Central memory CD8-positive, alpha-beta T cell (primary cell): ENCODE results near the gene VPS13C.

ENCODE experiments used
- ATAC-seq: fragments of 150-1000 bp; cut with Tn5 transposase; replicated peaks from 2 replicates; pipeline ENCODE4 v1.10.0; 2022; ENCODE audit warnings: mild to moderate bottlenecking, moderate FRiP score, moderate number of reproducible peaks; ENCODE audit not compliant: poor library complexity, severe bottlenecking; ENCODE audit errors: extremely low read depth
- DNase-seq, 2 donors: peaks; one replicate each; pipeline ENCODE4 v3.0.0; 2021; ENCODE audit warnings: low spot score in 2 of 2
- H3K27ac Mint-ChIP-seq: one replicate; pipeline ENCODE4 v1.8.0; 2022; ENCODE audit warnings: low read depth, mild to moderate bottlenecking, moderate library complexity, mixed read lengths
- H3K27me3 Mint-ChIP-seq: one replicate; pipeline ENCODE4 v1.8.0; 2022; ENCODE audit warnings: mixed read lengths
- H3K36me3 Mint-ChIP-seq: one replicate; pipeline ENCODE4 v1.8.0; 2022; ENCODE audit warnings: mild to moderate bottlenecking, moderate library complexity, mixed read lengths; ENCODE audit not compliant: insufficient read depth
- H3K4me1 Mint-ChIP-seq: one replicate; pipeline ENCODE4 v1.8.0; 2022; ENCODE audit warnings: mixed read lengths
- H3K4me3 Mint-ChIP-seq: one replicate; pipeline ENCODE4 v1.8.0; 2022; ENCODE audit warnings: mild to moderate bottlenecking, moderate library complexity, mixed read lengths
- H3K9me3 Mint-ChIP-seq: one replicate; pipeline ENCODE4 v1.8.0; 2022; ENCODE audit warnings: mixed read lengths

The VPS13C gene

DNA sequence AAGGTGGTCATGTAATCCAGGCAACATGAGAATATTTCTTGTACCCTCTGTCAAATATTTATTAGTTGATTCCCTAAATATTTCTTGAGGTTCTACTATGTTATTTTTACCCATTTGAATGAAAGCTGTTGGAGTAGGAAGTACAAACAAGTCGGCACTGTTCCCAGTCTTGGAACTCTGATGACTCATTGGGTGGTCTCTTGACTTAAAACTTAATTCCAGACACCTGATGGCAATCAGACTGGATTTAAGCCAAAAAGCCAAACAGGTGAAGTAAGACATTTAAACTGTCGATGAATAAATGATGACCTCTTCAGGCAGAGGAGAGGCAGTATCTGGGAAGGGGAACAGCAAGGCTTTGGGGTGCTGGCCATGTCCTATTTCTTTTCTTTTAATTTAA lies 29.4 kb upstream of the VPS13C start:
- H3K4me3 Mint-ChIP-seq = no peak overlapping the region
- H3K36me3 Mint-ChIP-seq = no peaks in the 10 kb centered on the region
- DNase-seq (no peak), ATAC-seq (no peak)
- H3K27ac Mint-ChIP-seq = no peak overlapping the region
- no peaks in the 10 kb centered on the region for H3K9me3 Mint-ChIP-seq
- H3K4me1 Mint-ChIP-seq = no peaks in the 10 kb centered on the region
- peaks cover 12% of the 10 kb centered on the region for H3K27me3 Mint-ChIP-seq

DNA sequence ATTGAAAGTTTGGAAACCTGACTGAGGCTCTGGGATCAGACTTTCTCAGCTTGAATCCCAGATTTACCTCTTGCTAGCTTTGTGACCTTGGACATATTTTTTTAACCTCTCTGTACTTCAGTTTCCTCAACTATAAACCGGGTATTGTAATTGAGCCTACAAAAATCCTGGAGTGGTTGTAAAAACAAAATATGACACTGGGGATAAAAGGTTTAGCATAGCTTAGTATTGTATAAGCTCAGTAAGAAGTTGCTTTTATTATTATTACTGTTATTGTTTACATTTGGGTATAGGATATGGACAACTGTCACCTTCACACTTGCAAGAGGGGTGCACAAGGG lies 28.1 kb upstream of the VPS13C start:
- Mint-ChIP-seq H3K9me3 (no peaks in the 10 kb centered on the region), H3K36me3 (no peaks in the 10 kb centered on the region), H3K4me1 (no peaks in the 10 kb centered on the region), H3K27me3 (peaks cover 20% of the 10 kb centered on the region), H3K4me3 (no peak overlapping the region), H3K27ac (no peak overlapping the region)
- ATAC-seq = no peak
- DNase-seq = no peak

DNA sequence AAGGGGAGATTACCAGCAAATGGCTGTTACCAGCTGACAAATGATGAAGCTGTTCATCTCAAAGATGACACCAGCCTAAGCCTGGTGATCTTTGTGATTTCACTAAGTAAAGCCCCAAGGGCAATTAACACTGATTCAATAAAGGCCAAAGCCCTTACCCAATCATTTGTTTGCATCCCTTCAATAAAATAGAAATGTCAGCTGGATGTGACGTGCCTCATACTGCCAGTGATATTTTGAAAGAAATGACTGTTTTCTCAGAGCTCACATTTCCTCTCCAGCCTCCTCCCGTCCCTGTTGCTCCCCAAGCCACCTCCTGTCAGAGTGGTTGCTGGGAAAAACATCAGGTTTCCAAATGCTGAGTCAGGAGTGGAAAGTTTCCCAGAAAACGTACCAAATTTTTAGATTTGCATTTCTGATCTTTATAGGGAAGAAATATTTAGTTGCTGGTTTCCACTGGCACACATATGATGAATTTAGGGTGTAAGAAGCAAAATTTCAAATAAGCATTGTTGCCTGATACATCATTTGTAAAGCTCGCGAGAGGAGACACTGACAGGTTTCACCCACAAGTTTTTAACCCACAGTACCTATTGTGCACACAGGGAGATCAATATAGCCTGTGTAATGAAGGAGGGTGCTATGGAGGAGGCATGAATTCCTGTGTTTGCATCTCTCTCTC lies 27.6 kb upstream of the VPS13C start:
- ATAC-seq (no peak), DNase-seq (no peak)
- H3K4me3 Mint-ChIP-seq = no peak overlapping the region
- no peaks in the 10 kb centered on the region for H3K4me1 Mint-ChIP-seq
- H3K9me3 Mint-ChIP-seq = no peaks in the 10 kb centered on the region
- peaks cover 21% of the 10 kb centered on the region for H3K27me3 Mint-ChIP-seq
- H3K27ac Mint-ChIP-seq = no peak overlapping the region
- H3K36me3 Mint-ChIP-seq = no peaks in the 10 kb centered on the region

DNA sequence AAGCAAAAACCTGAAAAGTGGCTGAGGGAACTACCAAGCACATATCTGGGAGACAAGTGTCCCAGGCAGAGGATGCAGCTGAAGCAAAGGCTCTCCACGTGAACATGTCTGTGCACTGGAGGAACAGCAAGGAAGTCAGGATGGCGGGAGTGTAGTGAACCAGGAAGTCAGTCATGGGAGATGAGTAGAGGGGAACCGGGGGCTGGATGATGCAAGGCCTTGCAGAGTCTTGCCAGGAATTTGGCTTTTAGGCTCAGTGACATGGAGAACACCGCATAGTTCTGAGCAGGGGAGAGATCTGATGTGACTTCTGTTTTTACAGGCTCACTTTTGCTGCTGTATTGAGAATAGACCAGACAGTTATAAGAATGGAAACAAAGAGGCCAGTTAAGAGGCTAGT lies 25.5 kb upstream of the VPS13C start:
- no peak overlapping the region for H3K4me3 Mint-ChIP-seq
- ATAC-seq (no peak), DNase-seq (no peak)
- H3K27ac Mint-ChIP-seq = no peak overlapping the region
- no peaks in the 10 kb centered on the region for H3K9me3 Mint-ChIP-seq
- no peaks in the 10 kb centered on the region for H3K4me1 Mint-ChIP-seq
- H3K27me3 Mint-ChIP-seq = peaks cover 19% of the 10 kb centered on the region
- no peaks in the 10 kb centered on the region for H3K36me3 Mint-ChIP-seq

DNA sequence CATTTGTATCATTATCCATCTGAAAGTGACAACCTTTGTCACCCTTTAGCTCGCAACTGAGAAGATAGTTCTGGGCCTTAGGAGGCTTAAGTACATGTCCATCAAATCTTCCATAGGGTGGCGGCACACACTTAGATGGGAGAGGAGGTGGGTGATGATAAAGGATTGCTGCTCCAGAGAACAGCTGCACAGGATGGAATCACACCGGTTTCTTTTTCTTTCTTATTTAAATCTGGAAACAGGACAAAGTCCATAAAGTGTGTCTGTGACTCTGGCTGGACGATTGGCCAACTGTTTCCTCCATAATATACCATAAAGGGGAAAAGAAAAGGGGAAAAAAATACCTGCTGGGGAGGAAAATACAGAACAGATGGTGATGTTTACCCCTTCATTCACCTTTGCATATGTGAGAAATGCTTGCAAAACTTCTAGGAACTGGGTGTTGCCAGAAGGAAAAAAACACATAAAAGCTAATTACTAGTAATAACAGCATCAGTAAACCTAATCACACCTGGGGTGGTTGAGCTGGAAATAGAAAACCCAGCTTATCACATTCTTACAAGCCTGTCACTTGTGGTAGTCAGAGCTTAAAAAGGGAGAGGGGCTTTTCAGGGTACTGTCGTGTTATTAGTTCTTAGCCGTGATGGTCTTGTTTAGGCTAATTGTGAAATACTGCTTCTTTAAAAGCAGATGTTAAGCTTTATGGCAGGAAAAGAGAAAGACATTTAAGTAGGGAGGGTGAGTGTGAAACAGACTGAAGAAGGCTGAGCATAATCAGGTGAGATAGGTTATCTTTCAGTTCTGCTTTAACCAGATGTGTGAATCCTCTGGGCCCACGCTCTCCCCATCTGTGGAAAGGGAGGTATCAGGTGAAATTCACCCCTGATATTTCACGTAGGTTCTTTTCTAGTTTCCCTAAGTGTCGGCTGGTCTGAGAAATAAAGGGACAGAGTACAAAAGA lies 23.2 kb upstream of the VPS13C start:
- Mint-ChIP-seq H3K36me3 (no peaks in the 10 kb centered on the region), H3K27me3 (peaks cover 9% of the 10 kb centered on the region), H3K4me3 (no peak overlapping the region), H3K4me1 (no peaks in the 10 kb centered on the region), H3K9me3 (no peaks in the 10 kb centered on the region), H3K27ac (no peak overlapping the region)
- DNase-seq (no peak), ATAC-seq (no peak)

DNA sequence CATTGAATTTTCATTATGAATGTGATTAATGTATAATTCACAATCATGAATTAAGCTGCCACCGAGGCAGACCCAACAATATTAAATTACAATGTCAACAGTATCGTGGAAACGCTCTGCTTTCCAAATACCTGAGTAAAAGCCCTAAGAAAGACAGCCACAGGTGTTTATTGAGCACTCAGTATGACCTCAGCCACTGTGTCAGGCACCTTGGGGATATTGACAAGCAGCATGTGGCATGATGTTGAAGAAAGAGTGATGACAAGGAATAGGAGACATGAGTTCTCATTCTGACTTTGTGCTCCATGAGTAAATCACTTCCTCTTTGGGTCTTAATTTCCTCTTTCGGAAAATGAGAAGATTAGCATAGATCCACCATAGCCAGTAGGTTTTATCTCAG lies 19.3 kb upstream of the VPS13C start:
- DNase-seq = no peak

DNA sequence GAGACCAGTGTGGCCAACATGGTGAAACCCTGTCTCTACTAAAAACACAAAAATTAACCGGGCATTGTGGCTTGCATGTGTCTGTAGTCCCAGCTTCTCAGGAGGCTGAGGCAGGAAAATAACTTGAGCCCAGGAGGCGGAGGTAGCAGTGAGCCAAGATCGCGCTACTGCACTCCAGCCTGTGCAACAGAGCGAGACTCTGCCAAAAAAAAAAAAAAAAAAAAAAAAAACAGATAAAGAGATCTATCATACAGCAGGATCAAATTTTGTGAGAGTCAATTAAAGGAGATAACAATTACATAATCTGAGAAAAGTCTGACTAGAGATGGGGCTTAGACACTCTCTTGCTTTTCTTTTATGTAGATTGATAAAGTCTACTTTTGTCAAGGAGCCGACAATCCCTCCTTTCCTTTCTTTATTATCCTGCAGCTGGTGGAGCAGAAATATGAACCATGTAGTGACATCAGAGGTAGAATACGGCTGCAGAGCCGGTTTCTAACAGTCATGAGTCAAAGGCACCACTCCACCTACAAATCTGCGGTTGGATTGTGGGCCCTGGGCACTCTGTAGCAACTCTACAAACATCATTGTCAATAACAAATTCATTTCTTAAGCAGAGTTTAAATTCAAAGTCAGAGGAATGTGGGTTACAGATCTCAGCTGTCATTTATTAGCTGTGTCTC lies 15.5 kb upstream of the VPS13C start:
- no peak overlapping the region for H3K27ac Mint-ChIP-seq
- no peak overlapping the region for H3K4me3 Mint-ChIP-seq
- DNase-seq (no peak), ATAC-seq (no peak)
- H3K4me1 Mint-ChIP-seq = no peaks in the 10 kb centered on the region
- H3K9me3 Mint-ChIP-seq = no peaks in the 10 kb centered on the region
- peaks cover 26% of the 10 kb centered on the region for H3K27me3 Mint-ChIP-seq
- no peaks in the 10 kb centered on the region for H3K36me3 Mint-ChIP-seq

More for the DNA sequence above, 19.3 kb upstream of the VPS13C start:
- H3K27me3 Mint-ChIP-seq = peaks cover 9% of the 10 kb centered on the region
- no peaks in the 10 kb centered on the region for H3K9me3 Mint-ChIP-seq
- no peaks in the 10 kb centered on the region for H3K4me1 Mint-ChIP-seq
- H3K4me3 Mint-ChIP-seq = no peak overlapping the region
- no peak overlapping the region for H3K27ac Mint-ChIP-seq
- H3K36me3 Mint-ChIP-seq = no peaks in the 10 kb centered on the region
- no peak for ATAC-seq

DNA sequence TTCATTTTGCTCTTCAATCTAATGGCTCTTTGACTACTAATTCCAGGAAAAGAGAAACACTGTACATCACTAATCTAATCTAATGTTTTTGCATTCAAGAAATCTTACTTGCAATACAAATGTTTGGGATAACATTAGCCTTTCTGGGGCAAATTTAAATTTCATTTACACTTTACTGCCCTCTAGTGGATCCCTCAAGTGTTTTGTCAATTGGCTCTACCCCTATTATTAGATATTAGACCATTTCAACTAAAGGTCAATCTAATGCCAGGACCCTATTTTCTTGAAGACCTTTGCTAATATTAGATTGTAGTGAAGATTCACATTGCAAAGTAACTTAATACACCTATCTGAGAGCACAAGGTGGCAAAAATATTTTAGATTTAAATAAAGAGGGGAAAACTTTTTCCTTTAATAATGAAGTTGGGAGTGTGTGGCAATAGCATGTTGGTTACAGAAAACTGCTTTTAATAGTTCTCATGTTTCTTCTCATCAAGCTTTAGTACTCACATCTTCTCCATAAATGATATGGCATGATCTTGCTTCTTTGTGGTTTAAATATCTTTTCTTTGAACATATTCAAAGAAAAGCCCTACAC lies 11.6 kb upstream of the VPS13C start:
- no peaks in the 10 kb centered on the region for H3K36me3 Mint-ChIP-seq
- peaks cover 7% of the 10 kb centered on the region for H3K4me1 Mint-ChIP-seq
- ATAC-seq = no peak
- H3K27me3 Mint-ChIP-seq = peaks cover 35% of the 10 kb centered on the region
- H3K4me3 Mint-ChIP-seq = no peak overlapping the region
- H3K9me3 Mint-ChIP-seq = no peaks in the 10 kb centered on the region
- no peak for DNase-seq
- H3K27ac Mint-ChIP-seq = no peak overlapping the region

DNA sequence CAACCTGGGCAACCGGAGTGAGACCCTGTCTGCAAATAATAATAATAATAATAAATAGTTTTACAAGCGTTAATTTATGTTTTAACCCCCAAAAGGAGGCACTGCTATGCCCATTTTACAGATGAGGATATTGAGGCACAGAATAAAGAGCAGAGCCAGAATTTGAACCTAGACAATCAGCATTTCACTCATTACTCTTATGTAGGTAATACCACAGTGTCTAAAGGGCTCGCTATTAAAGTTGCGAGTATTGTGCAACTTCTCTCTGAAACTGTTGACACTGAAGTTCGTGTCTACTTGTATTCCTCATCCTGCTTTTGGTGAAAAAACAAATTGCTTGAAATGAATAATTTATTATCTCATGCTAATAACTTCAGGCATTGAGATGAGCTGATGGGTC lies 9.3 kb upstream of the VPS13C start:
- Mint-ChIP-seq H3K27me3 (peaks cover 46% of the 10 kb centered on the region), H3K9me3 (no peaks in the 10 kb centered on the region)

DNA sequence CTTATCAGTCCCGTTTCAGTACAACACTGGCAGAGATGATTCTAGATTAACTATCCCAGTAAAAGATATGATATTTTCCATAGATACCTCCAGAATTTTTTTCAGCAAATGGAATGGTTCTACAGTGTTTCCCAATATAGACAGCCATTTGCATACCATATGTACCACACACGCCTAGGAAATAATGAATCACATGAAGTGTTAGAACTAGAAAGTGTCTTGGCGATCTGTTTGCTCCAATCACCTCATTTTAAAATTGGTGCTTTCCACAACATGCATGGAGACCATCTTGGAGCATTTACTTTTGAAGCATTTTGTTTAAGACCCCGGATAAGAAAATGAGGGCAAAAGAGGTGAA lies 8.5 kb upstream of the VPS13C start:
- Mint-ChIP-seq H3K4me3 (peak overlapping the region; percentile 64), H3K9me3 (no peaks in the 10 kb centered on the region), H3K27ac (no peak overlapping the region), H3K4me1 (peaks cover 15% of the 10 kb centered on the region), H3K36me3 (no peaks in the 10 kb centered on the region), H3K27me3 (peaks cover 39% of the 10 kb centered on the region)
- ATAC-seq = no peak
- DNase-seq = no peak

More for the DNA sequence above, 9.3 kb upstream of the VPS13C start:
- DNase-seq (no peak), ATAC-seq (no peak)
- Mint-ChIP-seq H3K36me3 (no peaks in the 10 kb centered on the region), H3K27ac (no peak overlapping the region), H3K4me3 (no peak overlapping the region), H3K4me1 (peaks cover 15% of the 10 kb centered on the region)

DNA sequence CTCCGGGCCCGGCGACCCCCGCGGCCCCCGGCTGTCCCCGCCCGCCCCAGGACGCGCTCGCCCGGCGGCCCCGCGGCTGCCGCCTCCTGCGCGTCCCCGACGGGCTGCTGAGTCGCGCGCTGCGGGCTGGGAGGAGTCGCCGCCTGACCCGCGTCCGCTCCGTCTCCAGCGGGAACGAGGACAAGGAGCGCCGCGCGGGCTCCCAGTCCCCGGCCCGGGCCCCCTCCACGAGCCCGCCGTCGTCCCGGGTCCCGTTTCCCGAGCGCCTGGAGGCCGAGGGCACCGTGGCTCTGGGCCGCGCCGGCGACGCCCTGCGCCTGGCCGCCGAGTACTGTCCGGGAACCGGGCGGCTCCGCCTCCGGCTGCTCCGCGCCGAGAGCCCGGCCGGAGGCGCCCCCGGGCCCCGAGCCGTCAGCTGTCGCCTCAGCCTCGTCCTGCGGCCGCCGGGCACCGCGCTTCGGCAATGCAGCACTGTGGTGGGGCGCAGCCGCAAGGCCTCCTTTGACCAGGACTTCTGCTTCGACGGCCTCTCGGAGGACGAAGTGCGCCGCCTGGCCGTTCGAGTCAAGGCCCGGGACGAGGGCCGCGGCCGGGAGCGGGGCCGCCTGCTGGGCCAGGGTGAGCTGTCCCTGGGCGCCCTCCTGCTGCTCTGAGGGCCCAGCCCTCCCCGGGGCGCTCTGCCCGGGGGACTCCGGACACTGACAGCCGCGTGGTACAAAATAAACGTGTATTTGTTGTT lies 8.0 kb upstream of the VPS13C start:
- Mint-ChIP-seq H3K4me1 (peaks cover 15% of the 10 kb centered on the region), H3K27me3 (peaks cover 33% of the 10 kb centered on the region), H3K9me3 (no peaks in the 10 kb centered on the region), H3K36me3 (no peaks in the 10 kb centered on the region), H3K27ac (no peak overlapping the region), H3K4me3 (peak overlapping the region; percentile 82)
- peak; percentile 19 for ATAC-seq
- DNase-seq = no peak

DNA sequence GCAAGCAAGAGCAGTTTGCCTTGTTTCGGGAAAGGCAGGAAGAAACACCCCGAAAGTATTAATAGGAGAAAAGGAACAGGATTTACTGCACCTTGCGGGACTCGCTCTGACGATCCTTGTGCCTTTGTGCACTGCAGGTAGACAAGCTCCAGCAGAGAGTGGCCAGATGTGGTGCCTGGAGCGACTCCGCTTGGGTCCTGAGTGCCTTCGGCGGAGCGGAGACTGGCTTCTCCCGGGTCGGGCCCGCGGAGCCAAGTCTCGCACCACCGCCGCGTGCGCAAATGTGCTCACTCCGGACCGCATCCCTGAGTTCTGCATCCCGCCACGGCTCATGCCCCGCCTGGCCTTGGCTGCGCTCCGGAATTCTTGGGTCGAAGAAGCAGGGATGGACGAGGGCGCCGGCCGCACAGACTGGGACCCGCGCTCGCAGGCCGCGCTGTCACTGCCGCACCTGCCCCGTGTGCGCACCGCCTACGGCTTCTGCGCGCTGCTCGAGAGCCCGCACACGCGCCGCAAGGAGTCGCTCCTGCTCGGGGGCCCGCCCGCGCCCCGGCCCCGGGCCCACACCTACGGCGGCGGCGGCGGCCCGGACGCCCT lies 7.3 kb upstream of the VPS13C start:
- ATAC-seq = peak; percentile 62
- Mint-ChIP-seq H3K4me1 (peaks cover 15% of the 10 kb centered on the region), H3K27me3 (peaks cover 26% of the 10 kb centered on the region), H3K27ac (no peak overlapping the region), H3K9me3 (no peaks in the 10 kb centered on the region), H3K36me3 (no peaks in the 10 kb centered on the region), H3K4me3 (peak overlapping the region; percentile 82)
- no peak for DNase-seq
